Measurements from ENCODE around the gene FGL2.

- TF ChIP-seq POLR2AphosphoS5 (IDR thresholded peaks at IDR 0.05; ENCODE audit: borderline replicate concordance, low read depth, low read length): no peak
- TF ChIP-seq EZH2 (IDR thresholded peaks at IDR 0.05): no peak
Observed at GRCh38 chr7:77242068-77242467, 42.4 kb upstream of the FGL2 start.
